ENCODE data around the gene ALG6.

ALG6 gene

DNA sequence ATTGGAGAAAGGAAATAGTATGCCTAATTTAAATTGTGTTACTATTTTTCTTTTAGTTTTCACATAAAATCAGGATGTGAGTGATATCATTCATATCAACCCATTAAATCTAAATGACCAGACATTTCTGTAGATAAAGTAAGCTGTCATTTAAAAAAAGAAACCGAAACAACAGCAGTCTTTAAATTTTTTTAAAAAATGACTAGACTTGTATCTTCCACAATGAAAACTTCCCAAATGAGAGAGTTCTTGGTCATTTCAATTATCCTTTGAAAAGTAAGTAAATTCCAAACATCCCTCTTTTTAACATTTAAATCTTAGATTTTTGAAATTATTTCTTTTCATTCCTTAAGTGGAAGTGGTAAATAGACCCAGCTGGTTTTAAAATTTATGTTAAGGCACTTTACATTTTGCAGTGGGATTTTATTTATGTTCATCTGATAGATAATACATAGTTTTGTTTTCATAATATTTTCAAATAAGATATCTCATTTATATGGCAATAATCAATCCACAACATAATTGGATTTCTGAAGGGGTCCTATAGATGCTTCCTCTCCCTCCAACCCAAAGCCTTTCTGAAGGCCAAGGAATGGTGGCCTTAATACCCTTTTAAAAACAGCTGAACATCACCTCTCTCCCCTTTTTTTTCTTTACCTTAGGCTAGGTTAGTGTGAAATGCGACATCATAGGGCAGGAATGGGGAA, 42.0 kb upstream of the ALG6 start:
- no peak for ATAC-seq
- TF ChIP-seq, protein P1, sequence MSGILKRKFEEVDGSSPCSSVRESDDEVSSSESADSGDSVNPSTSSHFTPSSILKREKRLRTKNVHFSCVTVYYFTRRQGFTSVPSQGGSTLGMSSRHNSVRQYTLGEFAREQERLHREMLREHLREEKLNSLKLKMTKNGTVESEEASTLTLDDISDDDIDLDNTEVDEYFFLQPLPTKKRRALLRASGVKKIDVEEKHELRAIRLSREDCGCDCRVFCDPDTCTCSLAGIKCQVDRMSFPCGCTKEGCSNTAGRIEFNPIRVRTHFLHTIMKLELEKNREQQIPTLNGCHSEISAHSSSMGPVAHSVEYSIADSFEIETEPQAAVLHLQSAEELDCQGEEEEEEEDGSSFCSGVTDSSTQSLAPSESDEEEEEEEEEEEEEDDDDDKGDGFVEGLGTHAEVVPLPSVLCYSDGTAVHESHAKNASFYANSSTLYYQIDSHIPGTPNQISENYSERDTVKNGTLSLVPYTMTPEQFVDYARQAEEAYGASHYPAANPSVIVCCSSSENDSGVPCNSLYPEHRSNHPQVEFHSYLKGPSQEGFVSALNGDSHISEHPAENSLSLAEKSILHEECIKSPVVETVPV (CRISPR knock-in tag; IDR thresholded peaks at IDR 0.05): no peak
- TF ChIP-seq TCF4 (CRISPR knock-in tag; IDR thresholded peaks at IDR 0.05; ENCODE audit: borderline replicate concordance) (no peak), BACH2 (CRISPR knock-in tag; IDR thresholded peaks at IDR 0.05; ENCODE audit: borderline replicate concordance) (no peak), PATZ1 (CRISPR knock-in tag; IDR thresholded peaks at IDR 0.05; ENCODE audit: borderline replicate concordance) (no peak), OSR1 (CRISPR knock-in tag; IDR thresholded peaks at IDR 0.05) (no peak), GLIS3 (CRISPR knock-in tag; IDR thresholded peaks at IDR 0.05) (no peak), RARB (CRISPR knock-in tag; IDR thresholded peaks at IDR 0.05) (no peak), ESRRG (CRISPR knock-in tag; IDR thresholded peaks at IDR 0.05) (no peak), ZFP30 (CRISPR knock-in tag; IDR thresholded peaks at IDR 0.05) (no peak), ZNF8 (CRISPR knock-in tag; IDR thresholded peaks at IDR 0.05) (no peak), ISL1 (CRISPR knock-in tag; IDR thresholded peaks at IDR 0.05) (no peak)
- TF ChIP-seq, protein P2, sequence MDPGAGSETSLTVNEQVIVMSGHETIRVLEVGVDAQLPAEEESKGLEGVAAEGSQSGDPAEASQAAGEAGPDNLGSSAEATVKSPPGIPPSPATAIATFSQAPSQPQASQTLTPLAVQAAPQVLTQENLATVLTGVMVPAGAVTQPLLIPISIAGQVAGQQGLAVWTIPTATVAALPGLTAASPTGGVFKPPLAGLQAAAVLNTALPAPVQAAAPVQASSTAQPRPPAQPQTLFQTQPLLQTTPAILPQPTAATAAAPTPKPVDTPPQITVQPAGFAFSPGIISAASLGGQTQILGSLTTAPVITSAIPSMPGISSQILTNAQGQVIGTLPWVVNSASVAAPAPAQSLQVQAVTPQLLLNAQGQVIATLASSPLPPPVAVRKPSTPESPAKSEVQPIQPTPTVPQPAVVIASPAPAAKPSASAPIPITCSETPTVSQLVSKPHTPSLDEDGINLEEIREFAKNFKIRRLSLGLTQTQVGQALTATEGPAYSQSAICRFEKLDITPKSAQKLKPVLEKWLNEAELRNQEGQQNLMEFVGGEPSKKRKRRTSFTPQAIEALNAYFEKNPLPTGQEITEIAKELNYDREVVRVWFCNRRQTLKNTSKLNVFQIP (CRISPR knock-in tag; IDR thresholded peaks at IDR 0.05; ENCODE audit: borderline replicate concordance, low read depth): no peak

GRCh38 chr1:63326106-63326472, 41.3 kb upstream of the ALG6 start:
- TF ChIP-seq BACH2 (CRISPR knock-in tag; IDR thresholded peaks at IDR 0.05; ENCODE audit: borderline replicate concordance): no peak
- ATAC-seq: no peak

- ATAC-seq: peak; percentile 13; the same call in 1 of the 3 replicates
- TF ChIP-seq ARNTL (CRISPR knock-in tag; IDR thresholded peaks at IDR 0.05; ENCODE audit: borderline replicate concordance, low read depth) (no peak), CREB5 (CRISPR knock-in tag; IDR thresholded peaks at IDR 0.05; ENCODE audit: low read depth) (no peak), TCF4 (CRISPR knock-in tag; IDR thresholded peaks at IDR 0.05; ENCODE audit: borderline replicate concordance) (no peak), PATZ1 (CRISPR knock-in tag; IDR thresholded peaks at IDR 0.05; ENCODE audit: borderline replicate concordance) (no peak), BACH2 (CRISPR knock-in tag; IDR thresholded peaks at IDR 0.05; ENCODE audit: borderline replicate concordance) (no peak), ZFP30 (CRISPR knock-in tag; IDR thresholded peaks at IDR 0.05) (no peak), ESRRG (CRISPR knock-in tag; IDR thresholded peaks at IDR 0.05) (no peak), OSR1 (CRISPR knock-in tag; IDR thresholded peaks at IDR 0.05) (no peak), PPARA (CRISPR knock-in tag; IDR thresholded peaks at IDR 0.05; ENCODE audit: borderline replicate concordance) (no peak), ZNF565 (CRISPR knock-in tag; conservative IDR thresholded peaks at IDR 0.05; ENCODE audit: low read depth) (no peak), GLIS3 (CRISPR knock-in tag; IDR thresholded peaks at IDR 0.05) (no peak)
- TF ChIP-seq, protein P3, sequence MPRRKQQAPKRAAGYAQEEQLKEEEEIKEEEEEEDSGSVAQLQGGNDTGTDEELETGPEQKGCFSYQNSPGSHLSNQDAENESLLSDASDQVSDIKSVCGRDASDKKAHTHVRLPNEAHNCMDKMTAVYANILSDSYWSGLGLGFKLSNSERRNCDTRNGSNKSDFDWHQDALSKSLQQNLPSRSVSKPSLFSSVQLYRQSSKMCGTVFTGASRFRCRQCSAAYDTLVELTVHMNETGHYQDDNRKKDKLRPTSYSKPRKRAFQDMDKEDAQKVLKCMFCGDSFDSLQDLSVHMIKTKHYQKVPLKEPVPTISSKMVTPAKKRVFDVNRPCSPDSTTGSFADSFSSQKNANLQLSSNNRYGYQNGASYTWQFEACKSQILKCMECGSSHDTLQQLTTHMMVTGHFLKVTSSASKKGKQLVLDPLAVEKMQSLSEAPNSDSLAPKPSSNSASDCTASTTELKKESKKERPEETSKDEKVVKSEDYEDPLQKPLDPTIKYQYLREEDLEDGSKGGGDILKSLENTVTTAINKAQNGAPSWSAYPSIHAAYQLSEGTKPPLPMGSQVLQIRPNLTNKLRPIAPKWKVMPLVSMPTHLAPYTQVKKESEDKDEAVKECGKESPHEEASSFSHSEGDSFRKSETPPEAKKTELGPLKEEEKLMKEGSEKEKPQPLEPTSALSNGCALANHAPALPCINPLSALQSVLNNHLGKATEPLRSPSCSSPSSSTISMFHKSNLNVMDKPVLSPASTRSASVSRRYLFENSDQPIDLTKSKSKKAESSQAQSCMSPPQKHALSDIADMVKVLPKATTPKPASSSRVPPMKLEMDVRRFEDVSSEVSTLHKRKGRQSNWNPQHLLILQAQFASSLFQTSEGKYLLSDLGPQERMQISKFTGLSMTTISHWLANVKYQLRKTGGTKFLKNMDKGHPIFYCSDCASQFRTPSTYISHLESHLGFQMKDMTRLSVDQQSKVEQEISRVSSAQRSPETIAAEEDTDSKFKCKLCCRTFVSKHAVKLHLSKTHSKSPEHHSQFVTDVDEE (CRISPR knock-in tag; IDR thresholded peaks at IDR 0.05): no peak
- TF ChIP-seq, protein P2 (CRISPR knock-in tag; IDR thresholded peaks at IDR 0.05; ENCODE audit: borderline replicate concordance, low read depth): no peak
Measured at GRCh38 chr1:63326473-63327380, 40.7 kb upstream of the ALG6 start.

Data from SK-N-SH treated with all-trans-retinoic acid at 6 μM for 48 hours (cell line).